Astrocyte (in vitro differentiated cells and primary cell): Measurements from ENCODE around the gene AIPL1.

Experiments used
- CTCF ChIP-seq: IDR thresholded peaks from 2 replicates; pipeline ENCODE4 v1.5.1; 2011; ENCODE audit warnings: low read depth, mild to moderate bottlenecking, inconsistent platforms, low read length, moderate library complexity; ENCODE audit not compliant: insufficient read depth
- EZH2 ChIP-seq: IDR thresholded peaks from 2 replicates; pipeline ENCODE4 v1.6.1; 2012; ENCODE audit warnings: mild to moderate bottlenecking, low read length, inconsistent platforms; ENCODE audit not compliant: insufficient read depth

- TF ChIP-seq CTCF (no peak), EZH2 (no peak)
These were observed 32.6 kb upstream of the AIPL1 start for GRCh38 chr17:6467567-6467966.
